ENCODE data around the gene TCP11L2.

GRCh38 chr12:106359646-106360399 lies 57.3 kb downstream of the TCP11L2 start:
- TF ChIP-seq EZH2 (conservative IDR thresholded peaks at IDR 0.05; ENCODE audit: low read depth, low read length) (no peak), CHCHD3 (CRISPR knock-in tag; IDR thresholded peaks at IDR 0.05) (no peak), ZSCAN21 (CRISPR knock-in tag; IDR thresholded peaks at IDR 0.05; ENCODE audit: borderline replicate concordance) (no peak), BHLHE40 (IDR thresholded peaks at IDR 0.05; ENCODE audit: low read length) (no peak), TAF1 (CRISPR knock-in tag; IDR thresholded peaks at IDR 0.05) (no peak), SIX4 (CRISPR knock-in tag; IDR thresholded peaks at IDR 0.05) (no peak), ZNF570 (CRISPR knock-in tag; IDR thresholded peaks at IDR 0.05; ENCODE audit: borderline replicate concordance) (no peak), ZNF10 (CRISPR knock-in tag; IDR thresholded peaks at IDR 0.05; ENCODE audit: borderline replicate concordance, low read depth) (no peak), SRF (IDR thresholded peaks at IDR 0.05; ENCODE audit: low read depth, low read length) (no peak), NR2F6 (IDR thresholded peaks at IDR 0.05) (no peak), NR2F6 (CRISPR knock-in tag; IDR thresholded peaks at IDR 0.05) (no peak)
- TF ChIP-seq, protein P1, sequence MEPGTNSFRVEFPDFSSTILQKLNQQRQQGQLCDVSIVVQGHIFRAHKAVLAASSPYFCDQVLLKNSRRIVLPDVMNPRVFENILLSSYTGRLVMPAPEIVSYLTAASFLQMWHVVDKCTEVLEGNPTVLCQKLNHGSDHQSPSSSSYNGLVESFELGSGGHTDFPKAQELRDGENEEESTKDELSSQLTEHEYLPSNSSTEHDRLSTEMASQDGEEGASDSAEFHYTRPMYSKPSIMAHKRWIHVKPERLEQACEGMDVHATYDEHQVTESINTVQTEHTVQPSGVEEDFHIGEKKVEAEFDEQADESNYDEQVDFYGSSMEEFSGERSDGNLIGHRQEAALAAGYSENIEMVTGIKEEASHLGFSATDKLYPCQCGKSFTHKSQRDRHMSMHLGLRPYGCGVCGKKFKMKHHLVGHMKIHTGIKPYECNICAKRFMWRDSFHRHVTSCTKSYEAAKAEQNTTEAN (CRISPR knock-in tag; conservative IDR thresholded peaks at IDR 0.05), result no peak
- TF ChIP-seq, protein P2, sequence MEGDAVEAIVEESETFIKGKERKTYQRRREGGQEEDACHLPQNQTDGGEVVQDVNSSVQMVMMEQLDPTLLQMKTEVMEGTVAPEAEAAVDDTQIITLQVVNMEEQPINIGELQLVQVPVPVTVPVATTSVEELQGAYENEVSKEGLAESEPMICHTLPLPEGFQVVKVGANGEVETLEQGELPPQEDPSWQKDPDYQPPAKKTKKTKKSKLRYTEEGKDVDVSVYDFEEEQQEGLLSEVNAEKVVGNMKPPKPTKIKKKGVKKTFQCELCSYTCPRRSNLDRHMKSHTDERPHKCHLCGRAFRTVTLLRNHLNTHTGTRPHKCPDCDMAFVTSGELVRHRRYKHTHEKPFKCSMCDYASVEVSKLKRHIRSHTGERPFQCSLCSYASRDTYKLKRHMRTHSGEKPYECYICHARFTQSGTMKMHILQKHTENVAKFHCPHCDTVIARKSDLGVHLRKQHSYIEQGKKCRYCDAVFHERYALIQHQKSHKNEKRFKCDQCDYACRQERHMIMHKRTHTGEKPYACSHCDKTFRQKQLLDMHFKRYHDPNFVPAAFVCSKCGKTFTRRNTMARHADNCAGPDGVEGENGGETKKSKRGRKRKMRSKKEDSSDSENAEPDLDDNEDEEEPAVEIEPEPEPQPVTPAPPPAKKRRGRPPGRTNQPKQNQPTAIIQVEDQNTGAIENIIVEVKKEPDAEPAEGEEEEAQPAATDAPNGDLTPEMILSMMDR (CRISPR knock-in tag; IDR thresholded peaks at IDR 0.05), result no peak
